Stimulated activated CD8-positive, alpha-beta memory T cell treated with anti-CD3 and anti-CD28 coated beads, Interleukin-7, amount 100 ng/mL, for 24 hours (primary cell): ENCODE measurements around the gene MYO3B.
"Not testable (repeated sequence)": the region's sequence is repeated elsewhere in the genome, so short reads cannot be mapped to it uniquely, and the experiment has no call there.

Experiments
- DNase-seq: peaks from one replicate; pipeline ENCODE4 v3.0.0-alpha.2; 2020; ENCODE audit warnings: low read depth

The MYO3B gene

DNA sequence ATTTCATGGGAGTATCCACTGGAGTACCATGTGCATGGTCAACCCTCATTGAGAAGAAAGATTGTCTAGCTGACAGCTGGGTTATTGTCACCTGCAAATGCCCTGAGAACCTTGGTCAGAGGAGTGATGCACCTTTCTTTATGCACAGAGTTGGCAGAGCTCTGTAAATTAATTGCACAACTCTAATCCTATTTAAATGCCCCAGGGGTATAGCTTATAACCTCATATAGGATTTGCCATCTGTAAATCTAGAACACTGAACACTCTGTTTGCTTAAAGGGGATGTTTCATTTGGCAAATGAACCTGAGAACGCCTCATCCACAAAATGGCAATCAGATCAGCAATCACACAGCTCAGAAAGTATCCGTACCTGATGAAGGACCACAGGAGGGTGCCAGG lies 465.4 kb downstream of the MYO3B start:
- DNase-seq, result no peak

DNA sequence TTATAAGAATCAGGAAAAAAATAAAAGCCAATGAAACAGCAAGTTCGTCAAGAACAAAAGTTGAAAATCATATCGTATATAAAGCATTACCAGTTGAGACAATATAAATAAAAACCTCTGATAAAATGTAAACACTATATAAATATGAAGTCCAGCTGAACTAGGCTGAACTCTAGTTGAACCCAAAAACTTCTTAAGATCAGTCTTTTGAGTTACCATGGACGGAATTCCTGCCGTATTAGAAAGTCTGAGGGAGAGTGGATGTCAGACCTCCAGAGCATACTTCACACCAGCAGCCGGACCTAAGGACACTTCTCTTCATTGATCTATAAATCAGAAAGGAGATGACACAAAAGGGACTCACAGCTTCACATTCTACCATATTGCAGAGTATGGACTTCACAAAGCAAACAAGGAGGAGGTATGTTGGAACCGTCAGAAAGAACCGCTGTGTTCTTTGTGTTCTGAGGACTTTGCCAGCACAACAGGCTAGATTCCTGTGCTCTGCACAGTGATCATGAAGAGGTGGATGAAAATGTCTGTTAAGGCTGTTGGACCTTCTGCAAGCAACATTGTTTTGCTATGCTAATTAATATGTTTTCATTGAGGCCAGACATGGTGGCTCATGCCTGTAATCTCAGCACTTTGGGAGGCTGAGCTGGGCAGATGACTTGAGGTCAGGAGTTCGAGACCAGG lies 469.9 kb downstream of the MYO3B start:
- DNase-seq, result no peak

DNA sequence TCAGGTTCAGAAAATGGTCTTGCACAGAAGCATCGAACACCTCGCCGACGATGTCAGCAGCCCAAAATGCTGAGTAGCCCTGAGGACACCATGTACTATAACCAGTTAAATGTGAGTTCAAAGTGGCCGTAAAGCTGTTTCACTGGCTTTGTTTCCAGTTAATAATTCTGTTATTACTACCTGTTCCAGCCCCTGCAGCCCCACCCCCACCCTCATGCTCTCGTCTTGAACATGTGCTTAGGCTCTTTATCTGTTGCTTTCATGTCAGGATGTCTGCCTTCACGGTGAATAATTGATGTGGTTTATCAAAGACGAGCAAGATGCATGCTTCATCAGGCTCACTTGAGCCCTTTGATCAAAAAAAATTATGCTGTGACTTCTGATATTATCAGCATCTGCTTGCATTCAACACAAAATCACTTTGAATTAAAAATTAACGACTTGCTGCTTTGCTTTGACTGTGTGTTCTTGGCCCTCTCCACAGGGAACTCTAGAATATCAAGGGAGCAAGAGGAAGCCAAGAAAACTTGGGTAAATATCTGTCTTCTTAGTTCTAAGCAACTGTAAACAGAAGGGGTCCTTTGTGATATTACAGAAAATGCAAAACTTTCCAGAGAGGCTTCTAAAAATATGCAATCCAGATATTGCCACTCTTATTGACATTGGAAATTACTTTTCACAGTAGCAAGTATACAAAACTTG lies 473.8 kb downstream of the MYO3B start:
- DNase-seq, result no peak

DNA sequence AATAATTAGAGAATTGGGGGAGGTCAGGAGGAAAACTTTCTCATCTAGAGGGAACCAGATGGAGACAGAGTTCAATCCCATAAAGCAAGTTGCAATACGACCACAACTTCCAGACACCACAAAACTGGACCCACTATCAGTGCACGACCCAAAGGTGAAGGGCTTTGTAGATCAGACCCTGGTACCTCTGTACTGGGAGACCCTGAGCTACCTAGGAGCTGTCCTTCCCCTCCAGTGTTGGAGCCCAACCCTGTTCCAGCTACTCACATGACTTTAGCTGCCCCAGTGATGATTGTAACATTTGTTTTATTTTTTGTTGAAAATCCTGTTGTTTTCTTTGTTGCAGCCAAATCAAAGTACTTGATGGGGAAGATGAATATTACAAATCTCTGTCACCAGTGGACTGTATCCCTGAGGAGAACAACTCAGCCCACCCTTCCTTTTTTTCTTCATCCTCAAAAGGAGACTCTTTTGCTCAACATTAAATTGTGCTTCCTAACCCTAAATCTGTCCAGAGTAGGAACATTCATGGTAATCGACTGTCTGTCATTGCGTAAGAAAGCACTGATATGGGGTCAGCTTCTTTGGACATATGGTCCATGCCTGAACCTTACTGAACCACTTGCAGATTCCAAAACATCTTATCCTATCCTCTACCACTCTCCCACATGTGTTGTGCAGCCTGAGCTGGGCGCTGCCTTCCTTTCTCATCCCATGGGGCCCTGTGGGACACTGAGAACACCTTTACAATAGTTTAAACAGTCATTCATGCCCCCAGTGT lies 474.9 kb downstream of the MYO3B start:
- no peak for DNase-seq

DNA sequence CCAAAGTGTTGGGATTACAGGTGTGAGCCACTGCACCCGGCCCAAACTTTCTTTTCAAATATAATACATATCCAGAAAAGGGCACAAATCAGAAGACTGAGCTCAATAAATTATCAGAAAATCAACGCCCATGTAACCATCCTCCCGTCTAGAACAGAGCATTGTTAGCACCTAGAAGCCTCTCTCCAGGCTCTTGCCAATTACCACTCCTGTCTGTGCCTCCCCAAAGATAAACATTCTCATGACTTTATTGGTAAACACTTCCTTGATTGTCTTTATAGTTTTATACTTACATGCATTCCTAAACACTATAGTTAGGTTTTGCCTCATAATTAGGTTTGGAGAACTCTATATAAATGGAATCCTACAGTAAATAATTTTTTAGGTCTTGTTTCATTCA lies 478.7 kb downstream of the MYO3B start:
- no peak for DNase-seq

DNA sequence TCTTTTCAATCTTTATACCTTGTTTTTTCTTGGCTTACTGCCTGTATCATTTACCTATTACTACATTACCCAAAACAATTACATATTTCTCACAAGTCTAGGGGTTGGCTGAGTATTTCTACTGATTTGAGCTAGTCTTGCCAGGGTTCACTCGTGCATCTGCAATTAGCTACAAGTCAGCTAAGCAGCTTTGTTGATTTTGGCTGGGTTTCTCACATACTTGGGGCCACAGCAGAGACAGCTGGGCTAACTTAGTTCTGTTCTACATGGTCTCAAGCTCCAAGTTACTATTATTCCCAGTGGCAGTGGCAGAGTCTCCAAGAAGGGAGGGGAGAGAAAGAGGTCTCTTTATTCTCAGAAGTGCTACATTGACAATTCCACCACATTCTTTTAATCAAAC lies 482.5 kb downstream of the MYO3B start:
- DNase-seq, result no peak

DNA sequence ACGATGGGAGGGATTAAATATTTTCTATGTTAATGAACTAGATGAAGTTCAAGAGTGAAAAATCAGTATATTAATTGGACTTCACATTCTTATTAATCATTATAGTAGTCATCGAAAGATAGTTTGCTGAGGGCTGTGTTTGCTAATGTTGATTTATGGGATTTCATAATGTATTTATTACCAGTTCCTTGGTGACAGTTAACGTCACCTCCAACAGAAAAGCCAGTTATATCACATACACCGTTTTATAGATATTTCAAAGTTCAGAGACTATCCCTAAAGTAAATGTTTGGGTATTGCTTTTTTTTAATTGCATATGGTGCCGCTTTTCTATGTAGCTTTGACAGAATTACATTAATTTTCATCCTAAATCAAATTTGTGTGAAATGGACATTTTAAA lies 487.8 kb downstream of the MYO3B start:
- no peak for DNase-seq

DNA sequence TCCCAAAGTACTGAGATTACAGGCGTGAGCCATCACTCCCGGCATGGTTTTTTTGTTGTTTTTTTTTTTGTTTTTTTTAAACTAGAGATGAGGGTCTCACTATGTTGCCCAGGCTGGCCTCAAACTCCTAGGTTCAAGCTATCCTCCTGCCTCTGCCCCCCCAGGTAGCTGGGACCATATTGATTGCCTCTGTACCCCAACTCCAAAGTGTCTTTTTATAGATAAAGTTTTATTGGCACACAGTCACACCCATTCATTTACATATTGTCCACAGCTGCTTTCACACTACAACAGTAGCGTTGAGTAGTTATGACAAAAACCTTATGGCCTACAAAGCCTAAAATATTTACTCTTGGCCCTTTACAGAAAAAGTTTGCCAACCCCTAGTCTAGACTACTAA lies 492.0 kb downstream of the MYO3B start:
- DNase-seq, result no peak

DNA sequence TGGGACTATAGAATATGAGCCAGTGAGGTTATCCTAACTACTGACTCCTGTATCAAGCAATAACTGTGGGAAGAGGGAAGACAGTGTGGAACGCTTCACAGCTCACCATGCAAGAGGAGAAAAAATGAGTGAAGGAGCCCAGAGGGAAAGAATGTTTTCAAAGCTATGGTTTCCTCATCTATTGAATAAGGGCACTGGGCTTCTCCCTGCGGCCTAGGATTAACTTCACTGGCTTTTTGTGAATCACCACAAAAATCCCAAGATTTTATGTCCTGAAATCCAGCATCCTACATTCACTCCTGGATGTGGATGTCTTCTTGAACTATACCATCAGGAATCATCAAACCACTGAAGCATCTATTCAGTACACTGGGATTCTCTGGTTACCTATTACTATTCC lies 492.7 kb downstream of the MYO3B start:
- no peak for DNase-seq

DNA sequence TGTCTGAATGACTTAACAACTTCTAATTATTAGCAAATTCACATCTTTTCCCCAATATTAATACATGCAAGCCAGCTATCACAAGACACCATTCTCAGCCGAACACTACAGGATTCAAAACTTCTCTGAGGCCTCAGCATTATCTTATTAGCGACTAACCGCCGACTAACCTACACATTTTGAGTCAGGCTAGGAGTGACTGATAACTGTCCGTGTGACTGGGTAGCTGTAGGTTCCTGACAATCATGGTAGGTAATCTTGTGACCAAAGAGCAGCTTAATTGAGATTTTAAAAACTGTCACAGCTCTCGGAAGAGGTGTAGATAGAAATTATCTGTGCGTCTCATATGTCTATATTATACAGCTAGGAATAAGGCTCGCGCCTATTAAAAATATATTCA lies 493.1 kb downstream of the MYO3B start:
- no peak for DNase-seq

DNA sequence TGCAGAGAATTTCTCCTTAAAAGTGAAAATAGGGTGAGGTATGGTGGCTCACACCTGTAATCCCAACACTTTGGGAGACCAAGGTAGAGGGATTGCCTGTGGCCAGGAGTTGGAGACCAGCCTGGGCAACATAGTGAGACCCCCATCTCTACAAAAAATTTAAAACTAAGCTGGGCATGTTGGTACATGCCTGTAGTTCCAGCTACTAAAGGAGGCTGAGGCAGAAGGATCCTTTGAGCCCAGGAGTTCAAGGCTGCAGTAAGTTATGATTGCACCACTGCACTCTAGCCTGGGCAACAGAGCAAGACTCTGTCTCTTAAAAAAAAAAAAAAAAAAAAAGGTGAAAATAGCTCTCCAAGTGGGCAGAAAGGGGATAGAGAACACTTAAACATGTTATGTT lies 496.3 kb downstream of the MYO3B start:
- not testable (repeated sequence) for DNase-seq

DNA sequence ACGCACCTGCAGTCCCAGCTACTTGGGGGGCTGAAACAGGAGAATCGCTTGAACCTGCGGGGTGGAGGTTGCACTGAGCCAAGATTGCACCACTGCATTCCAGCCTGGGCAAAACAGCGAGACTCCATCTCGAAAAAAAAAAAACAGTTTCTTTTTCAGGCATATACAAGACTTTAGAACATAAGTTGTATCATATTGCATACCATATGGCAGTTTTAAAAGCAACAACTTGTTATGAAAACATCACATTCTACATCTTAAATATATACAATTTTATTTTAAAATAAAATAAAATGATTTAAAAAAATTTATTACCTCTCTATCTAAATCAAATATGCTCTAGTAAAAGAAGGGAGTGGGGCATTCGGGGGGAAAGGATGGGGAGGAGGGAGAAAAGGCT lies 497.8 kb downstream of the MYO3B start:
- DNase-seq, result no peak

DNA sequence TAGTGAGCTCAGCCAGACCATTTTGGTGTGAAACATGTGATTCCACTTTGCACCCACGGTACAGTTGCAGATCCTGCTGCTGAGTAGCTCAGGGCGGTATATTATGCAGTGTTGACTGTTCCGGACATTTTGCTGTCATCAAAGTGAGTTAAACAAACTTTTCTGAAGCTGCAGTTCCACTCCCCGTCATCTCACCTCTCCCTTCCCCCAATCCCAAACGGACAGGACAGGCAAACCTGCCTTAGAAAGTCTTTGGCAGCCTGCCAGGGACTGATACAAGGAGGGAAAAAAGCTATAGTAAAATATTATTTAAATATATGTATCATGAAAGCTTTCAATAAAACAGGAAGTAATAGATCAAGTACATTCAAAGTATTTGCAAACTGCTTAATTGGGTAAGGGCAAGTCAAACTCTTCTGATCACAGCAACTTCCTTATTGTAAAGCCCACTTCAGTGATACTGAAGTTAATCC lies 501.7 kb downstream of the MYO3B start:
- no peak for DNase-seq

DNA sequence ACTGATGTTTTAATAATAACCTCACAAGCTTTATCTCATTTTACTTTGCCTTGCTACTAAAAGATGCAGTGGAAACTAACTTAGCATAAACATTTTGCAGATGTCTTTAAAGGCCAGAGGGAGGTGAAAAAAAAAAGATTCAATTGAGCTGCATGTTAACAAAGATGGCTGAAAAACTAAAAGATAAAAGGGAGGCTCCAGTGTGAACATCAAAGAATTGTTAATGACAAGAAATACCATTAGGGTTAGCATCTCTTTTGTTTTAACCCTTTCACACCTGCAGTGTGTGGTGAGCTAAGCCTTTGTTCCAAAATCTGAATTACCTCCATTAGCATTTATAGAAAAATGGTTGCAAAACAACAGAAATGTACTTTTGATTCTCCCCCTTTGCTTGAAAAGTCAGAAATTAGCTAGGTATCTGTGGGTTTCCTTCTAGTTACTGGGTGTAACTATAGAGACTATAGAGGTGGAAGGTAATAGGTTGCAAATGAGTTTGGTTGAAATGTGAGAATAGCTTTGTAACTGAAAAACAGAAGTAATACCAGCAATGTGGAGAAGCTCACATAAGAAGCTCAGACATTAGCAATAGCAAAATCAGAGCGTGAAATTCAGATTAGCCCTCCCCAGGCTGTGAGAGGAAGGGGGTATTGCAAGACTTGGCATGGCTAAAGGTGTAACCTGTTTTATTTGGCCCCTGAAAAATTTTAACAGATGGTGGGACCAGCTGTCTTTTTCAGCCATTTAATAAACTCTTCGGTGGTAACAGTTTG lies 502.4 kb downstream of the MYO3B start:
- no peak for DNase-seq

DNA sequence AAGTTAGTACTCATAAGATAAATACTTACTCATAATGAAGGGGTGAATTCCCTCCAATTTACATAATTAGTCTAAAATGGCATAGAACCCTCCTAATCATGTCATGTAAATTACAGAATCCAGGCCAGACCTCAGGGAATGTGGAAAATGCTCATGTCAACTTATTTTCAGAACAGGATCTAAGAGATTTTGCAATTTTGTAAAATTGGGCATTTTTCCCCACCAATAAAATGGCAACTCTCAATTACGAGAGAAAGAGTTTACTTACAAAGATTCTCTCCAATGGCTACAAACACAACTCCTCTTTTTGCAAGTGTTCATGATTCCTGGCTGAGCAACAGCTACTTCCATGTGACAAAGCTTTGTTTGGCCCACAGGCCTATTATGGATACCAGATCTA lies 503.4 kb downstream of the MYO3B start:
- DNase-seq, result no peak

DNA sequence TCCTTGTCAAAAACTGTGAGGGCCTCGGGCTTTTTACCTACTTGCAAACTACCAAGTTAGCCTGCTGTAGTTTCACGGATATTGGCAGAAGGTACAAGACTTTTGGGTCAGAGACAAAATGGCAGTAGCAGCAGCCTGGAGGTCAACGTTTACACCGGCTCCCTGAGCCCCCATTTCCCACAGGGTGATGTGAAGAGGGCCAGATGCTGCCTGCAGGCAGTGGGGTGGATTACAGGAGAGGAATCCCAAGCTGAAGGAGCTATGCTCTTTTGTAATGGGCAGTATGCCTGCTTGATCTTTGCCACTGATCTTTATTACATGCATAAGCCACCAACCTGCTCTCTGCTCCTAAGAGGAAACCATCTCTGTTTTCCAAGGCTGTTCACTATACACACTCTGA lies 507.6 kb downstream of the MYO3B start:
- no peak for DNase-seq

DNA sequence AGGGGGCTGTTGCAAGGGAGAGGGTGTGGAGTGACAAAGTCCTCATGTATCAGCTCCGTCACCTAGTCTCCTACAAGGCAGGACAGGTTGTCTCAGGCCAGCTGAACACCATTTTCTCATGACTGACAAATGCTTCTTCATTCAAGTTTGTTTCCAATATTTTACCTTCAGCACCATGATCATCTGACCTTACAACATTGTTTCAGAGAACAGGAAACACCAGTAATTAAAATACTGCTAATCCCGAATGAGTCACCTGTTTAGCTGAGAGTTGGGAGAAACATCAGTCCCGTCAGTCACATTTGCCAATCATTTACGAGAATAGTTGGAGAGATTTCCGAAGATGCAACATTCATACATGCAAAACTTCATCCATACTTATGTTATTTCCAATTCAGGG lies 511.5 kb downstream of the MYO3B start:
- DNase-seq, result no peak

DNA sequence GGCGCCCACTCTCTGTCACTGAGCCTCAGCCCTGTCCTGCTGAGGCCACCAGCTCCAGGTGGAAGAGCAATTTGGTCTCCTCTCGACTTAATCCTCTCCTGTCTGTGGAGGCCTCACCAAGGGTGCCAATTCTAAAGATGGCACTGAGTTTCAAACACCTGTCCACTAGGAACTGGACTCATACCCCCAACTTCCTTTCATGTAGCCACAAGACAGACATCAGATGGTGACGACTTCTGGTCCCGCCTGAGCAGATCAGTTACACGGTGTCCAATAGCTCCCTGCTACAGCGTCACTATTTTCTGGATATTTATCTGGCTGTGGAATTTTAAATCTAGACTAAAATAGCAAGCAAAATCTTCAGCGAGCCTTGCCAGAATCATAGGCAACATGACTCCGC lies 512.7 kb downstream of the MYO3B start:
- no peak for DNase-seq

DNA sequence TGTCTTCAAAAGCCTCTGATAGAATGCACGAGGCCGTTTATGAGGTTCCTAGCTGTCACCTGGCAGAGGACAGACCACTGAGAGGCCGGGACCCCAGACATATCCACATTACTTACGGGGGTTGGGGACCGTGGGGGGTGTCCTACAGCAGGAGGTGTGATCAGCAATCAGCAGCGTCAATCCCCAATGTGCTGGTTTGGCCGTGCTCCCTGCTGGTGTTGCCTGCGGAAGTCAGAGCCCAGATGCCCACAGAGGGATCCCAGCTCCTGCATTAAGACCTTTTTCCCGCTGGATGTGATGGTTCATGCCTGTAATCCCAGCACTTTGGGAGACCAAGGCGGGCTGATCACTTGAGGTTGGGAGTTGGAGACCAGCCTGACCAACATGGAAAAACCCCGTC lies 516.4 kb downstream of the MYO3B start:
- no peak for DNase-seq

DNA sequence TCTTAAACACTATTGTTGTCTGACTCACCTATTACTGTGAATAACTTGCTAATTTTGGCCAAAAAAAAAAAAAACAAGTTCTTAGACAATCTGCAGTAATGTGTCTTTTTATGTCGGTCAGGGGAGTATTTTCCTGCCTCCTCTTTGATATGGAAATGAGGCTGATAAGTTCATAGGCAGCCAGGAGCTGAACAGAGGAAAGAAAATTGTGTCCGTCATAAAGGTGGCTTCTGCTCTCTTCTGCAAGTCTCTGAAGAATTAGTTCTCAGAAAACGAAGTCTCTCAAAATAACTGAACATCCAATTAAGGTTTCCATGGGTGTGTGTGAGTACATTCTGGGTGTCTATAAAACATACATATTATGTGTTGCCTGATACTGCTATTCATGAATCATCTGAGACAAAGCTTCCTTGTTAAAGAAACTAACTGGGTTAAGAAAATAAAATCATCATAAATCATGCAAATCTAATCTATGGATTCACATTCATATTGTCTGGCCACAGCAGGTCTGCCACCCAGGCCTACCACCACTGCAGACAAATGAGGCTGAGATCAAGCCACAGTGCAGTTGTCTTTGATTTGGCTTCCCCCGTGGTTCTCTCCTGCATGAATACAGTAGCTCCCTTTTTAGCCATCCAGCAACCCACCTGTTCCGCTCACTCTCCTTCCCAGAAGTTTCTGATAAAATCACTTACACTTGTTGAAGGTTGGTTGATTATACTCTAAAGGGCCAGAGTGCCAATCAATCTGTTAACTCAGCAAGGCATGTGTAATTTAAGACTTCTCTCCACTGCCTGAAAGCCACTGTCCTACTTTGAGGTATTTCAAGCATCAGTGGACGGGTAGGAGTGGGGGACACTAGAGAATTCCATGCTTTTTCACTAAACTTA lies 517.8 kb downstream of the MYO3B start:
- no peak for DNase-seq

DNA sequence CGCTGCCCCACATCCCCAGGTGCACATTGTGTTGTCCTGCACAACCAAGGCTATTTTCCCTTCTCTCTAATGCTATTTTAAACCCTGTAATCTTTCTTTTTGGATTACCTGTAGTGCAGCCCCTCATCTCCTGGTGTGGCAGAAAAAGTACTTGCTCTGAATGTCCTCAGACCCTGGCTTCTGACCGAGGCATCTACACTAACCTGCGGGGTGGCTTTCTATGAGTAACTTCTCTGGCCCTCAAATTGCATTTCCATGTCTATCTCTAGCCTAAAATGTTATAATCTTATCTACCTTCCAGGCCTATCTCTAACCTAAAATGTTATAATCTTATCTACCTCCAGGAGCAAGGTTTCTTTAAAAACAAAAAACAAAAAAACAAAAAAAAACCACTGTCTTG lies 519.0 kb downstream of the MYO3B start:
- DNase-seq, result no peak
